Measurements from ENCODE around the gene C2CD2. TPM values are rescaled to one million over a fixed set of nuclear protein-coding genes. Genes with fewer than 3 reads are reported as not detected.

C2CD2 gene
- total RNA-seq, 1 donor from 2014 or later = 9.4 TPM

DNA sequence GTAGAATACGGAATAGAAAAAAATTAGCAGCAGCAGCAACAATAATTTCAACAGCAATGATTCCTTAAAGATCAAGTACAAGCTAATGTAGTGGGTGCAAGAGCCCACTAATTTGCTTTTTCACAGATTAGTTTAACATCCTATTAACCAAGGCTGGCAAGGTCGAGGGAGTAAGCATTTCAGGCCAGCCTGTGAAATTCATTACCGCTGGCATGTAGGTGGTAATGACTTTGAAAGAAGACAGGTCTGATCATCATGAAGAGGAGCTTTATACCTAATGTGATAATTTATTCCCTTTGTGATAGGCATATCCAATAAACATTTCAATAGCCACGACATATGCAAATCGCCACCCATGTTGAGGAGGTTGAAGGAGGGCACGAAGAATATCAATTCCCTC lies 63.5 kb downstream of the C2CD2 start:
- no peak for DNase-seq (ENCODE audit: low read depth)

- no peak for DNase-seq (ENCODE audit: low read depth)
These were observed 65.0 kb downstream of the C2CD2 start for GRCh38 chr21:41888749-41889376.

- DNase-seq (ENCODE audit: low read depth) = no peak
These were observed 66.2 kb downstream of the C2CD2 start for GRCh38 chr21:41887667-41888066.

GRCh38 chr21:41886328-41886727 lies 67.5 kb downstream of the C2CD2 start:
- no peak for DNase-seq (ENCODE audit: low read depth)

DNA sequence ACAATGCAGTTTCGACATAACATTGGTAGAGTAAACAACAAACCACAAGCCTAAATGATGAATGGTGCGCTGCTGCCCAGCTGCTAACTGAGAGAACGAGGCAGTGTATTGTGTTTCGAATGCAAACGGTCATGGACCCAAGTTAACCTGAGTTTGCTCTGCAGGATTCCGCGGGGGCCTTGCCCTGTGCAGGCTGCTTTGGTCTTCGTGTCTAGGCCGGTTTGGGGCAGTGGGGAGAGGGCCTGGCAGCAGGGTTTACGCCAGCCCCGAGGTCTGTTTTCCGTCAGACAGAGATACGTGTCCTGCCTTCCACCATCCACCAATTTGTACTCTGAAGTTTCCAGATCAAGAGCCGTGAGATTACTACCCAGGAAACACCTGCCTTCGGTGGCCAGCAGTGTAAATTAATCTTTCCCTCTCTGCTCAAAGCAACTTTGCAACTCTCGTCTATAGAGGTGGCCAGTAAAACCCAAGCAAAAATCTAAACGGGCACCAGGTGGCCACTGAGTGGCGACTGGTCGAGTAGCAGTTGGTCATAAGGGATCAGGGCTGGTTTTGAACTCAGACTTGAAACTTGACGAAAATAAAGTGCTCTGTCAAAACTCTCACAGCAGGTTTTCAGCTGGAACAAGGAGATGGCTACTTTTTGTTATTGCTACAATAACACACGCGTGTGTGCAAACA lies 68.3 kb downstream of the C2CD2 start:
- DNase-seq (ENCODE audit: low read depth) = no peak

DNA sequence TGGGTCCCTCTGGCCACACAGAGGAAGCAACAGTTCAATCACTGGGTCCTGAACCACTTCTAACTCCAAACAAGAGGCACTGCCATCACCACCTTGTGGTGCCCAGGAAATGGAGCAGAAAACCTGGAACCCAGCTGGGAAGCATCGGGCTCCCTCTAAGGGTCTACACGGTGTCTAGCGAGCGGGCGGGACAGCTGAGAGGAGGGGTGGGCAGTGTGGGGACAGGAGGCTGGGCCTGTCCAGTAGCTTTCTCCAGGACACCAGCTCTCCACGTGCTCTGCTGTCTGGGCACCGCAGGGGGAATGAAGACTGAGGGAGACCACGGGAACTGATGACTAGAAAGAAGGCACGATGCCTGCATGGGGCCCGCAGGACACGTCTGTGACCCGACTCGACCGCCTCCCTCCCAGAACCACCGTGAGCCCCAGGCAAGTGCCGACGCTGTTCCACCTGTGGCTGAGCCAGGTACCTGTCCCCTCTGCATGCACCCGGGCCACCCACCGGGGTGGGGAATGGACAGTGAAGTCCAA lies 69.3 kb downstream of the C2CD2 start:
- no peak for DNase-seq (ENCODE audit: low read depth)

- DNase-seq (ENCODE audit: low read depth) = no peak
These were observed 70.2 kb downstream of the C2CD2 start for GRCh38 chr21:41883582-41883981.

DNA sequence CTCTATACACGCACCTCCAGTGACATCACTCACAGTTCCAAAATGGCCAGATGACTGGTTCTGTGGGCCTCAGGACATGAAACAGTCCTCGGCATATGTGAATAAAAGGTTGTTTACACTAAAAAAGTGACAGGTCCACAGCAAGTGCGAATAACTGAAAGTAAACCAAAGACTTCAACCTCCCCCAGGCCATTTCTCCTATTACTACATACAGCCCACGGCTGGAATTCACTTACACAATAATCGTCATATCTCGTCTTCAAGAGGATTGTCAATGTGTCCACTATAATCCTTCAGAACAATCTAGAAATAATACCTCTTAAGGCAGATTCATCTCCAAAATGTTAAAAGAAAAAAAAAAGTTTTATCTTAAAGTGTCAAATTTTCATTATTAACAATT lies 72.8 kb downstream of the C2CD2 start:
- no peak for DNase-seq (ENCODE audit: low read depth)

GRCh38 chr21:41880153-41880552 lies 73.7 kb downstream of the C2CD2 start:
- no peak for DNase-seq (ENCODE audit: low read depth)

GRCh38 chr21:41879190-41879998 lies 74.4 kb downstream of the C2CD2 start, which contains the start of gene PRDM15:
PRDM15 (minus strand) TSS chr21:41879344; CDS start chr21:41860363, 18,981 bp downstream.
- peak; percentile 83 for DNase-seq (ENCODE audit: low read depth)

GRCh38 chr21:41878831-41879189 lies 75.0 kb downstream of the C2CD2 start:
- DNase-seq (ENCODE audit: low read depth) = peak; percentile 88

- DNase-seq (ENCODE audit: low read depth) = peak; percentile 46
These were observed 75.7 kb downstream of the C2CD2 start for GRCh38 chr21:41877901-41878830.

- no peak for DNase-seq (ENCODE audit: low read depth)
These were observed 76.7 kb downstream of the C2CD2 start for GRCh38 chr21:41876928-41877652.

DNA sequence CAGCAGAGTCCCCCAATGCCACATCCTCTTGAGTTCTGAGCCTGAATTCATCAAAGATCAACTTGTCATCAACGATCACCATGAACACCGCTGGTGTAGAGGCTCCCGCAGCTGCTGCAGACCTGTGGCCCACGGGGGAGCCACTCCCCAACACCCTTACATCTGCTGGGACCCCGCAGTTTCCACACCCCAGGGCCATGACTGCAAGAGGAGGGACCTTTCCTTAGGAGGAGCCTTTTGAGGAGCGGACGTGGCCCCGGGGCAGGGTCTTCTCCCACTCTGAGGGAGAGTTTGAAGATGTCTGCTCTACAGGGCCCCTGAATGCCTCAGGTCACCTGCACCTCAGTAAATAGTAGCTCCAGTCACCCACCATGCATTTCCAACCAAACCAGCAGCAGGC lies 77.4 kb downstream of the C2CD2 start:
- no peak for DNase-seq (ENCODE audit: low read depth)

GRCh38 chr21:41875086-41875485 lies 78.7 kb downstream of the C2CD2 start:
- no peak for DNase-seq (ENCODE audit: low read depth)

DNA sequence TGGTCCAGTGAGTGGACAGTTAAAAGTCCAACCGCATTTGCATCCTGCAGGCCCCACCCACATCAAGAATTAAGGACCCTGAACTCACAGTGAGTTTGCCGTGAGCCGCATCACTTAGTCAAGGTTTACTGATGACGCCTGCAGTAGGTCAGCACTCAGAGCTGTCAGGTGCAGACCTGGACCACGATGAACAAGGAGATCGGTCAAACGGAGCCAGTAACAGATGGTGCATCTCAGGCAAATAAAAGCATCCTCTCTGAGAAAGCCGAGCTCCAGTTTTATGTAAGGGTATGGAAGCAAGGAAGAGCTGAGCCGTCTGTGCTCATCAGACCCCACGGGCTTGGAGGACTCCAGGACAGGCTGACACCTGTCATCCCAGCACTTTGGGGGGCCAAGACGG lies 79.2 kb downstream of the C2CD2 start:
- DNase-seq (ENCODE audit: low read depth) = no peak

DNA sequence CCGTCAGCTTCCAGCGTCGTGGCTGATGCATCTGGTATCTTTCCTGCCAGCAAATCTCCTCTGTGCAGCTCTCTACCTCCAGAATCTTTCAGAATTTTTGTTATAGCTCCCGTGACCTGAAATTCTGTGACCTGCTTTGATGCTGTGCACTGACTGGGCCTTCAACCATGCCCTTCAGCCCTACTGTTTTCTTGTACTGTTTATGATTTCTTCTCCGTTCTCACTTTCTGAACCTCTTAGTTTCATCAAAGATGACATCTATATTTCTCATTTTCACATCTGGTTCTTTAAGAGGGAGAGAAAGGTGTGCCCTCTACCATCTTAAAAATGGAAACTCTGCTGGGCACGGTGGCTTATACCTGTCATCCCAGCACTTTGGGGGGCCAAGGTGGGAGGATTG lies 80.4 kb downstream of the C2CD2 start:
- DNase-seq (ENCODE audit: low read depth) = no peak

DNA sequence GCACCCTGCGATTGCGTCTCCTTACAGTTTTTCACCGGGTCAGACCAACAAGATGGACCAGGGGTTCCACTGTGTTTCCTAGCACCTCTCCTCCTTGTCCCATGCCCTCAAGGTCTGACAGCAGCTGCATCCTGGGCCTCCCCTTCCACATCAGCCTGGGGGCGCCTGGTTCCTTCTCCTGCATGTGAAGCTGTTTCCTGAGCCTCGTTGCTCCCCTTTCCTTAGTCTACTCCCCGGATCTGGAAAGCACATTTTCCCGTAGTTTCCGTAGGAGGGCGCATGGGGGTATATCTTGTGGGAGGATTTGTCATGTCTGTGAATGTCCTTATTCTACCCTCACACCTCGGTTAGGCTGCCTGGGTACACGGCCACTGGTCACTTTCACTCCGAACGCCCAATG lies 80.8 kb downstream of the C2CD2 start:
- DNase-seq (ENCODE audit: low read depth) = no peak

DNA sequence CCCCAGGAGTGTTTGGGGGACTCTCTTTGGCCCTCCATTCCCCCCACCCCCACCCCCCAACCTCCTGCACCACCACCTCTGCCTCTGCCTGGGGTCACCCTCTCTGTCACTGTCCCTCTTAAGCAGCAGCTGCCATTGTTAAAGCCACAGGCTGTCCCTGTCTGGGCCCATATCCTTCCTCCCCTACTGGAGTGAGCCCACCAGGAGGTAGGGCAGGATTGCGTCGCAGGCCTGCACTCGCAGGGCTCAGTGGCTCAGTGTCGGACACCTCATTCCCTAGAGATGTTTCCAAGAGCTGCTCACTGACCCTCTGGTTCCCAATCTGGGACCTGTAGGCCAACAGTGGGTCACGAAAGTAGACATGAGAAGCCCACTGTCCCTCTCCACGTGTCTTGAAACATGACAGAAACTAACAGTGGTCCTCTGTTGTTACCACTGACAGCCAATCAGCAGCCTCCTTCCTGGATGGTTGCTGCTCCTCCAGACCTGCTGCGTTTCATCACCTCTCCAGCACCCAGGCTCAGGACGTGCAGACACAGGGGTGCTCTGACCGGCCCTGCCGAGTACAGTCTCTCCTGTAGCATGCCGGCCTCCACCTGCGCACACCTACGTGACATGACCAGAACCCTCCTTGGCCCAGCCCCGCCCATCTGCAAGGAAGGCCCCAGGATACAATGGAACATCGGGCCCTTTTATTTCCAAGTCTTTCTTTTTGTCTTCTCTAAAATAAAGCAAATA lies 82.4 kb downstream of the C2CD2 start:
- no peak for DNase-seq (ENCODE audit: low read depth)

DNA sequence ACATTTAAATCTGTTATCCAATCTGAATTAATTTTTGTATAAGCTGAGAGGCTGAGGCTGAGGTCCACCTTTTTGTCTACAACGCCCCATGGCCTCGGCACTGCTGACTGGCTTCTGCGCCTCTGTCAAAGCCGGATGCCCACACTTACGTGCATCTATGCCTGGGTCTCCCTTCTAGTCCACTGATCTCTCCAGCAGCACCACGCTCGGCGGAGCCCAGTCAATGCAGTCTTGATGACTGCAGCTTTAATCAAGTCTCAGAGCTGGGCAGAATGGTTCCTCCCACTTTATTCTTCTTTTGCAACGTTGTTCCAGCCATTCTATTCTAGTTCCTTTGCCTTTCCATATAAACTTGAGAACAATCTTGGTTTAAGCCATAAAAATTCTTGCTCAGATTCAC lies 84.0 kb downstream of the C2CD2 start:
- DNase-seq (ENCODE audit: low read depth) = no peak

All from myocyte (in vitro differentiated cells).